IPS-NIHi11 (cell line): Measurements from ENCODE around the gene CALML4.
"Not testable (repeated sequence)": the region's sequence is repeated elsewhere in the genome, so short reads cannot be mapped to it uniquely, and the experiment has no call there.

Experiments used
- DNase-seq: peaks from one replicate; pipeline ENCODE4 v3.0.0; 2012; ENCODE audit warnings: mixed read lengths, low spot score

CALML4 gene

GRCh38 chr15:68190048-68190447 lies 15.1 kb downstream of the CALML4 start:
- no peak for DNase-seq

- no peak for DNase-seq
Measured at GRCh38 chr15:68188647-68189046, 16.5 kb downstream of the CALML4 start.

- DNase-seq = peak; percentile 29
Measured at GRCh38 chr15:68187559-68187958, 17.6 kb downstream of the CALML4 start.

GRCh38 chr15:68186671-68187397 lies 18.3 kb downstream of the CALML4 start:
- no peak for DNase-seq

GRCh38 chr15:68184616-68185480 lies 20.3 kb downstream of the CALML4 start:
- DNase-seq = no peak

GRCh38 chr15:68183616-68184315 lies 21.4 kb downstream of the CALML4 start:
- no peak for DNase-seq

- no peak for DNase-seq
Measured at GRCh38 chr15:68177742-68178141, 27.4 kb downstream of the CALML4 start.

- no peak for DNase-seq
Measured at GRCh38 chr15:68176601-68177000, 28.5 kb downstream of the CALML4 start.

- no peak for DNase-seq
Measured at GRCh38 chr15:68175526-68175925, 29.6 kb downstream of the CALML4 start.

GRCh38 chr15:68173119-68173518 lies 32.0 kb downstream of the CALML4 start:
- no peak for DNase-seq

- DNase-seq = not testable (repeated sequence)
Measured at GRCh38 chr15:68172037-68172436, 33.1 kb downstream of the CALML4 start.

- DNase-seq = no peak
Measured at GRCh38 chr15:68166847-68167246, 38.3 kb downstream of the CALML4 start.

GRCh38 chr15:68163191-68163590 lies 41.9 kb downstream of the CALML4 start:
- no peak for DNase-seq

GRCh38 chr15:68158046-68158628 lies 47.0 kb downstream of the CALML4 start:
- DNase-seq = no peak

- no peak for DNase-seq
Measured at GRCh38 chr15:68157074-68157473, 48.1 kb downstream of the CALML4 start.

GRCh38 chr15:68154923-68155559 lies 50.1 kb downstream of the CALML4 start:
- peak; percentile 41 for DNase-seq

- DNase-seq = no peak
Measured at GRCh38 chr15:68152342-68152741, 52.8 kb downstream of the CALML4 start.

- no peak for DNase-seq
Measured at GRCh38 chr15:68151277-68151676, 53.9 kb downstream of the CALML4 start.

- no peak for DNase-seq
Measured at GRCh38 chr15:68150187-68150586, 54.9 kb downstream of the CALML4 start.

GRCh38 chr15:68149059-68149458 lies 56.1 kb downstream of the CALML4 start:
- no peak for DNase-seq

- DNase-seq = no peak
Measured at GRCh38 chr15:68148039-68148438, 57.1 kb downstream of the CALML4 start.

GRCh38 chr15:68145706-68146105 lies 59.4 kb downstream of the CALML4 start:
- no peak for DNase-seq
